ENCODE results near the gene TMEM74B. TPM values are rescaled to one million over a fixed set of nuclear protein-coding genes. Genes with fewer than 3 reads are reported as not detected.
"Not testable (repeated sequence)": the region's sequence is repeated elsewhere in the genome, so short reads cannot be mapped to it uniquely, and the experiment has no call there.

Gene TMEM74B
- total RNA-seq, 1 donor from 2014 or later, result 9.4 TPM

- DNase-seq (ENCODE audit: low spot score in 2 of 2) (no peak), FAIRE-seq (no peak)
Measured at GRCh38 chr20:1150968-1151367, 33.8 kb downstream of the TMEM74B start.

- DNase-seq (ENCODE audit: low spot score in 2 of 2) (no peak), FAIRE-seq (no peak)
Measured at GRCh38 chr20:1150218-1150617, 34.6 kb downstream of the TMEM74B start.

GRCh38 chr20:1149812-1150211 lies 35.0 kb downstream of the TMEM74B start:
- DNase-seq (ENCODE audit: low spot score in 2 of 2); FAIRE-seq: not testable (repeated sequence)

- FAIRE-seq, result no peak
- no peak for DNase-seq (ENCODE audit: low spot score in 2 of 2)
Measured at GRCh38 chr20:1146957-1147356, 37.8 kb downstream of the TMEM74B start.

GRCh38 chr20:1144401-1145172 lies 40.2 kb downstream of the TMEM74B start:
- FAIRE-seq (no peak), DNase-seq (ENCODE audit: low spot score in 2 of 2) (no peak)

- FAIRE-seq, result no peak
- no peak for DNase-seq (ENCODE audit: low spot score in 2 of 2)
Measured at GRCh38 chr20:1137236-1137635, 47.5 kb downstream of the TMEM74B start.

GRCh38 chr20:1134836-1135235 lies 49.9 kb downstream of the TMEM74B start:
- FAIRE-seq (no peak), DNase-seq (ENCODE audit: low spot score in 2 of 2) (no peak)

GRCh38 chr20:1134355-1134754 lies 50.4 kb downstream of the TMEM74B start:
- no peak for FAIRE-seq
- DNase-seq (ENCODE audit: low spot score in 2 of 2), result no peak

- no peak for DNase-seq (ENCODE audit: low spot score in 2 of 2)
- no peak for FAIRE-seq
Measured at GRCh38 chr20:1131354-1131753, 53.4 kb downstream of the TMEM74B start.

GRCh38 chr20:1130847-1131246 lies 53.9 kb downstream of the TMEM74B start:
- DNase-seq (ENCODE audit: low spot score in 2 of 2), result no peak
- no peak for FAIRE-seq

Other genes starting within 250 kb of the TMEM74B start
- under 0.01 TPM for gene RSPO4, start 182.7 kb downstream of the TMEM74B start, total RNA-seq
- 24.5 TPM for gene PSMF1, start 66.4 kb downstream of the TMEM74B start, total RNA-seq
- 0.41 TPM for gene C20orf202, start 18.5 kb upstream of the TMEM74B start, total RNA-seq
- gene RAD21L1, start 41.1 kb upstream of the TMEM74B start, total RNA-seq, result under 0.01 TPM
- gene SNPH, start 81.3 kb upstream of the TMEM74B start, total RNA-seq, result 21.6 TPM
- gene SDCBP2, start 144.2 kb upstream of the TMEM74B start, total RNA-seq, result 3.3 TPM
- 83.2 TPM for gene FKBP1A, start 208.1 kb upstream of the TMEM74B start, total RNA-seq